H1 (cell line): ENCODE measurements around the gene PASK. TPM values are rescaled to one million over a fixed set of nuclear protein-coding genes. Genes with fewer than 3 reads are reported as not detected.

Experiments
- CBX5 ChIP-seq: fragments of 300-800, 300-1000 bp; sonication (generic); IDR thresholded peaks from 2 replicates; pipeline ENCODE4 v1.7.1; 2016; ENCODE audit warnings: antibody characterized with exemption, low read length, low read depth
- CHD7 ChIP-seq: fragments of 300-600 bp; sonication (generic); IDR thresholded peaks from 2 replicates; pipeline ENCODE4 v1.7.1; 2012; ENCODE audit warnings: low read length, moderate library complexity, mild to moderate bottlenecking, inconsistent platforms; ENCODE audit not compliant: insufficient replicate concordance
- KDM4A ChIP-seq: IDR thresholded peaks from one replicate; pipeline ENCODE4 v1.7.1; 2012; ENCODE audit warnings: low read depth, mild to moderate bottlenecking, moderate library complexity, low read length, inconsistent platforms; ENCODE audit not compliant: severe bottlenecking
- POLR2A ChIP-seq, 2 experiments: IDR thresholded peaks; 1 replicate in 1 of 2; 2 replicates in 1 of 2; pipeline ENCODE4 v1.6.1; 2011; ENCODE audit warnings: low read depth in 2 of 2, low read length in 2 of 2, mild to moderate bottlenecking in 2 of 2; ENCODE audit errors: control extremely low read depth in 1 of 2
- SUZ12 ChIP-seq: fragments of 200-600 bp; sonication (generic); IDR thresholded peaks from 2 replicates; pipeline ENCODE4 v1.6.1; 2012; ENCODE audit warnings: mild to moderate bottlenecking, inconsistent platforms, low read length, moderate library complexity, mixed read lengths
- TEAD4 ChIP-seq: IDR thresholded peaks from 2 replicates; pipeline ENCODE4 v1.6.1; 2012; ENCODE audit warnings: low read depth, low read length, inconsistent platforms, mixed read lengths
- ZNF274 ChIP-seq: IDR thresholded peaks from 2 replicates; pipeline ENCODE4 v1.7.0; 2012; ENCODE audit warnings: low read length, borderline replicate concordance; ENCODE audit errors: extremely low read depth
- polyA plus RNA-seq, 7 experiments: library from polyadenylated mRNA; depleted of rRNA in 3 of 7; stranded (reverse) in 5 of 7; unstranded in 2 of 7; fragments of >200 nt in 5 of 7; fragments of 200-250 nt in 2 of 7; gene quantifications; 1 replicate in 5 of 7; 2 replicates in 1 of 7; 4 replicates in 1 of 7; pipeline versions ENCODE4 v1.2.1 to v1.2.3, GENCODE V29; 2011 to 2013; ENCODE audit warnings: missing spikeins in 2 of 7, mixed read lengths in 2 of 7
- total RNA-seq: library from RNA; stranded (reverse); fragmentation: NEBNext Ultra II Directional; extraction: Animal tissue kit (Norgen Biotek cat#: 25700); gene quantifications from 2 replicates; pipeline ENCODE4 v1.2.1, GENCODE V29; 2021

PASK gene
- total and polyA plus RNA-seq, 2 of the 8 experiments (the other 6 are each of a cell fraction or from before 2014, with no cell fraction given) = 20.5 to 66.1 TPM

GRCh38 chr2:241092677-241093076, 56.6 kb downstream of the PASK start (continued):
- TF ChIP-seq CHD7 (no peak), ZNF274 (no peak), TEAD4 (no peak), CBX5 (no peak), SUZ12 (no peak), POLR2A (IDR thresholded peaks at IDR 0.05; ENCODE audit: control extremely low read depth in 1 of 2, low read depth in 2 of 2, low read length in 2 of 2) (no peak), KDM4A (no peak)
